Omental fat pad (tissue), 4 donors: ENCODE measurements around the gene WDR1. TPM values are rescaled to one million over a fixed set of nuclear protein-coding genes. Genes with fewer than 3 reads are reported as not detected.

ENCODE experiments used
- ATAC-seq: fragments of 150-250 bp; one replicate; pipeline ENCODE4 v1.9.1; 2016; ENCODE audit warnings: mild to moderate bottlenecking, moderate library complexity; ENCODE audit not compliant: low FRiP score
- DNase-seq: peaks from one replicate; pipeline ENCODE4 v3.0.0-alpha.2; 2019; ENCODE audit warnings: low spot score
- total RNA-seq, 4 donors: library from RNA; depleted of rRNA; stranded (reverse); fragments of >200 nt; gene quantifications; one replicate each; pipeline ENCODE4 v1.1.0, GENCODE V29; 2016
- TF ChIP-seq, protein P1 (sequence below), 3 donors: fragments of 450-650 bp; IDR thresholded peaks; one replicate each; pipeline ENCODE4 v1.5.1; 2016 to 2017; ENCODE audit warnings: antibody characterized with exemption in 3 of 3, mild to moderate bottlenecking in 3 of 3, moderate library complexity in 2 of 3

The WDR1 gene
- total RNA-seq, 4 donors from 2014 or later: 114 to 219 (median 135) TPM

DNA sequence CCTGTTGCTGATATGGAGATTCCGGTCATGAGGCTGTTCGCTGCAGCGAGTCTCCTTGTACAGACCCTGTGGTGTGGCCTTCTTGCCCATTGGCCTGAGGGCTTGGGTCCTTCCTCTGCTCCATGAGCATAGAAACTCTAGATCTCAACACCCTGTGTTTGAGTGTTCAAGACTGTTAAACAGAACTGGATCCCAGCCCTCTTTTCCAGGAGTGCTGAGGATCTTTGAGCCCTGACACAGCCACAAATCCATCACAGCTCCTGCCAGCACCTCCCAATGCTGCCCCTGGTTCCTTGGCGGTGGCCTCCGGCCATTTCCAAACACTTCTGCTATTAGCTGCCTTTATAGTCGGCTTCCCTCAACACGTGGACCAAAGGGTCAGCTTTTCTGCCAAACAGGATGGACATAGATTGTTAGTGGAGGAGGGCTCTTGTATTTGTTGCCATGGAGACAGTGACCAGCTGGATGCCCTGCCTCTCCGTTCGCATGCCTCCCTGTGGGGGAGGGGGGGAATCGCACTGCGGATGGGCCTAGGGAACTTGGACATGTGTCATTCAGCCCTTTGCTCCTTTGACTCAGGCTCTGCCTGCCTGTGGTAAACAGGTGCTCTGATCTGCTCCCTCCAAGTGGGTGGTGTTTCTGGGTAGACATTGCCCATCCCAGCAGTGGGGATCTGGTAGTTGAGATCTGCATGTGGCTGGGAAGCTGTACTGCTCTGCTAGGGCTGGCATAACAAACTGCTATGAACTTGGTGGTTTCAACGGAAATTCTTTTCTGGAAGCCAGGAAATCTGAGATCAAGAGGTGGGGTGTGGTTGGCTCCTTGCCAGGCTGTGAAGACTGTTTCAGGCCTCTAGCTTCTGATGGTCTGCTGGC is 6.9 kb upstream of the WDR1 start:
- TF ChIP-seq, protein P1, sequence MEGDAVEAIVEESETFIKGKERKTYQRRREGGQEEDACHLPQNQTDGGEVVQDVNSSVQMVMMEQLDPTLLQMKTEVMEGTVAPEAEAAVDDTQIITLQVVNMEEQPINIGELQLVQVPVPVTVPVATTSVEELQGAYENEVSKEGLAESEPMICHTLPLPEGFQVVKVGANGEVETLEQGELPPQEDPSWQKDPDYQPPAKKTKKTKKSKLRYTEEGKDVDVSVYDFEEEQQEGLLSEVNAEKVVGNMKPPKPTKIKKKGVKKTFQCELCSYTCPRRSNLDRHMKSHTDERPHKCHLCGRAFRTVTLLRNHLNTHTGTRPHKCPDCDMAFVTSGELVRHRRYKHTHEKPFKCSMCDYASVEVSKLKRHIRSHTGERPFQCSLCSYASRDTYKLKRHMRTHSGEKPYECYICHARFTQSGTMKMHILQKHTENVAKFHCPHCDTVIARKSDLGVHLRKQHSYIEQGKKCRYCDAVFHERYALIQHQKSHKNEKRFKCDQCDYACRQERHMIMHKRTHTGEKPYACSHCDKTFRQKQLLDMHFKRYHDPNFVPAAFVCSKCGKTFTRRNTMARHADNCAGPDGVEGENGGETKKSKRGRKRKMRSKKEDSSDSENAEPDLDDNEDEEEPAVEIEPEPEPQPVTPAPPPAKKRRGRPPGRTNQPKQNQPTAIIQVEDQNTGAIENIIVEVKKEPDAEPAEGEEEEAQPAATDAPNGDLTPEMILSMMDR (IDR thresholded peaks at IDR 0.05): no peak
- DNase-seq: no peak
- ATAC-seq: no peak

DNA sequence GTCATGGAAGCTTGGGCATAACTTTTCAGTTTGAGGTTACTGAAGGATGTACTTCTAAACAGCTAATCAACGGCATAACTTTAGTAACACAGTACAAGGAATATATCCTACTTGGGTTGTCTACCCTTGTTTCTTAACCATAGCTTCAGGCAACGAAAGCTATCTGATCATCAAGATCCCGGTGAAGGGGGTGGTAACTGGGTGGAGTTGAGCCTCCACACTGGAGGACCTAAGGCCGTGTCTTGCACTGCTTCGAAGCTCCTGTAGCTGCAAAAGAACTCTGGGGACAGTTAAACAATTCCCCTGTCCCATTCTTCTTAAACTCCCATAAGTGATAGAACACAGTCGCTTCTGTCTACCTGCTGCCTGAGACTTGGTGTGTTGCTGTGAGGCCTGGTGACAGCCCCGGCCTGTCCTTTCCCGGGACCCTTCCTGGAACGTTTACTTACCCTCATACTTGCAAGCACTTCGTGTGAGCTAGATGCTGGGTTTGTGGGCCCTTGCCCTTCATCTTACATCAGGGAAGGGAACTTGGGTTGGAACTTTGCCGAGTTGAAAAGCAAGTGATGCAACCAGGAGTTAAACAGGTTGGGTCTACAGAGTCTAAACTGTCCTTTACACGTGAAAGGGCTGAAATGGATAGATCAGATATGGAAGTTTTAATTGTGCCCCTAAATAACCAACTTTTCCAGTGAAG is 5.8 kb upstream of the WDR1 start:
- DNase-seq: no peak
- ATAC-seq: no peak
- TF ChIP-seq, protein P1 (IDR thresholded peaks at IDR 0.05): no peak

DNA sequence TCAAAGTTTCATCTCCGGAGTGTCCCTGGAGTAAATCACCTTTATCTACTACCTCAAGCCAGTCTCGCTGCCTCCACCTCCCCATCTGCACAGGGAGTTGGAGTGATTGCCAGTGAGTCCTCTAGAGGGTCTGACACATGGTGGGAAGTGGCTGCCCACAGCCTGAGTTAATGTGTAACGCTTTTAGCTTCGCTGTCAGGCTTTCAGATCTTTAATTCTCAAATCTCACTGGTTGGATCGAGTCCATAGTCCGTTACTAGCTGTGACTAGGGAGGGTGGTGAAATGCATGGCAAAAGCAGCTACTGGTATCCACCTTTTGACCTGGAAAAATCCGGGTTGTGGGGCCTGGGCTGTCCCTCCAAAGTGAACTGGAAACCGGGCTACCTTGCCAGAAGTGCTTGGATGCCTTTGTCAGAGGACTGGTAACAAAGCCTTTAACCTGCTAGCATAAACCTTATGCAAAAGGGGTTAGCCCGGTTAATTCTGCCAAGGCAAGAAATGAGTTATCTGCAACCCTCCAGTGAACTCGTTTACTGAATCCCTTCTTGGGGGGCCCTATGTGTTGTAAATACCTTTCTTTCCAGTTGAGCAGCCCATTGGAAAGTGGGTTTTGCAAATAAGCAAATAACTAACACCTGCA is 5.1 kb upstream of the WDR1 start:
- no peak for DNase-seq
- no peak for ATAC-seq
- TF ChIP-seq, protein P1 (IDR thresholded peaks at IDR 0.05): no peak

DNA sequence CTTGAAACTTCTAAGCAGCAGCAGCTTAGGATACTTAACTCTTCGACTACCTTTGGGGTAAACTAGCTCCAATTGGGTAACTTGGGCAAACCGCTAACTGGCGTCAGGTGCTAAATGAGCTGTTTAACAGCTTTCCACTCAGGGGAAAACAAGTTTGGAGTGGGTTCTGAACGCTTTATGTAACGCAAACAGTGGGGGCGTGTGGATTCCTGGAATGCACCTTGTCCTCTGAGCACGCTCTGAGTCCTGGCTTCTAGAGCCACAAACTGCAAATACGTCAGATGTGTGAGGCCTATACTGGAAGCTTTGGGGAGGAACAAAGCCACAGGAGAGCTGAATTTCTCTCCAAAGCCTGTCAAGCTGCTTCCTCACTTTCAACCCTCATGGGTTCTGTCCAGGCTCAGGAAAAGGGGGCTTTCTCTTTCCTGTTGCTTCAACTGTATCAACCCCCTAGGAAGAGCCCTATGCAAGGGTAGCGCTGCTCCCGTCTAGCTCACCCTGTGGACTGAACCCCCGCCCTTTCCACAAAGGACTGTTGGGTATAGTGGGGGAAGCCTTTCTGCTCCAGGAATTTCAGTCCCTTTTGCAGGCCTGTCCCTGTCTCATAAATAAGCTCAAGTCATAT is 4.5 kb upstream of the WDR1 start:
- TF ChIP-seq, protein P1 (IDR thresholded peaks at IDR 0.05): no peak
- DNase-seq (no peak), ATAC-seq (no peak)

DNA sequence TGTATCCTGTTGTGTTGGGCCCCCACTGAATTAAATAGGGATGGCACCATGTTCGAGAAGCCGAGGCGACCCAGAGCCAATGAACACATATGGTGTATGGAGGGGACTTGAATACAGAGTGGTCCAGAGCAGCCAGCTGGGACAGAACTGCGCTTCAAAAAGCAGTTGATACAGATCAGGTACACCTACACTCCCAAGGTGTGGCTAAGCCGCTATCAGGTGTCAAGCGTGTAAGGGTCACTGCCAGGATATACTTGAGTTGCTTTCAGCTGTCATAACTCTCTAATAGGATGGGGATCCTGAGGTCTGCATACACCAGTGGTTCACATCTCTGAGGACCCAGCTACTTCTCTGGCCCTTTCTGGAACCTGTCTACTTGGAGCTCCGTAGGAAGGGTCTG is 3.2 kb upstream of the WDR1 start:
- TF ChIP-seq, protein P1 (IDR thresholded peaks at IDR 0.05): no peak
- ATAC-seq (no peak), DNase-seq (no peak)

DNA sequence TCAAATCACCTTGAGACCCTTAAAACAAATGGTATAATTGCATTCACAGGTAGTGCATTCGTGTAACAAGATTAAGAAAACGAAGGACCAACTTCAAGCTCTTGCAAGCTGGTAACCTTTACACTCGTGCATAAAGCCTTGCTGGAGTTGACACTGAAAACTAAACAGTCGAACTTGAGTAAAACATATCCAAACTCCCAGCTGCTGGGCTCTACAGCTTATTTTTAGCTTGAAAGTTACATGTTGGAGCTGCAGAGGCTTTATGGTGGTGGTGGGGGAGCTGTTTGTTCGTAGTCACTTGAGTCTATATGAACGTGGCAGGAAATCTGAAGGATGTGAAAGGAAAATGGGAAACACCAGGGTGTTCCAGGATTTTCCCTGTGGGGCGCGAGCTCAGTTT is 2.7 kb upstream of the WDR1 start:
- TF ChIP-seq, protein P1 (IDR thresholded peaks at IDR 0.05): no peak
- DNase-seq: no peak
- no peak for ATAC-seq
